HUES48 (cell line): ENCODE data around the gene TNFAIP8L1.

ENCODE experiments used
- H3K27ac ChIP-seq: one replicate; pipeline ENCODE4 v1.7.0; 2013; ENCODE audit warnings: low read depth, low read length, inconsistent platforms
- H3K27me3 ChIP-seq: 2 replicates; pipeline ENCODE4 v1.6.1; 2013; ENCODE audit warnings: mild to moderate bottlenecking, low read length; ENCODE audit not compliant: control insufficient read depth, insufficient read depth
- H3K36me3 ChIP-seq: 2 replicates; pipeline ENCODE4 v1.6.1; 2013; ENCODE audit warnings: low read length; ENCODE audit not compliant: control insufficient read depth, insufficient read depth
- H3K4me1 ChIP-seq: 2 replicates; pipeline ENCODE4 v1.6.1; 2013; ENCODE audit warnings: mild to moderate bottlenecking, low read length; ENCODE audit not compliant: control insufficient read depth, insufficient read depth
- H3K4me3 ChIP-seq: 2 replicates; pipeline ENCODE4 v1.5.1; 2013; ENCODE audit warnings: mild to moderate bottlenecking, low read depth, low read length
- H3K9ac ChIP-seq: 2 replicates; pipeline ENCODE4 v1.6.1; 2013; ENCODE audit warnings: mild to moderate bottlenecking, low read depth, low read length, moderate library complexity
- H3K9me3 ChIP-seq: 2 replicates; pipeline ENCODE4 v1.6.1; 2013; ENCODE audit warnings: low read length; ENCODE audit not compliant: control insufficient read depth, insufficient read depth

TNFAIP8L1 gene

GRCh38 chr19:4597975-4598671 is 41.2 kb upstream of the TNFAIP8L1 start:
- H3K9ac ChIP-seq = no peak overlapping the region
- H3K4me3 ChIP-seq = peak overlapping the region; percentile 74
- H3K27ac ChIP-seq = no peak overlapping the region
- no peaks in the 10 kb centered on the region for H3K4me1 ChIP-seq
- H3K36me3 ChIP-seq = no peaks in the 10 kb centered on the region
- H3K9me3 ChIP-seq = no peaks in the 10 kb centered on the region
- H3K27me3 ChIP-seq = peaks cover 8% of the 10 kb centered on the region

GRCh38 chr19:4598712-4599111 is 40.6 kb upstream of the TNFAIP8L1 start:
- H3K9me3 ChIP-seq = no peaks in the 10 kb centered on the region
- no peaks in the 10 kb centered on the region for H3K36me3 ChIP-seq
- no peak overlapping the region for H3K9ac ChIP-seq
- H3K27ac ChIP-seq = no peak overlapping the region
- H3K4me3 ChIP-seq = peak overlapping the region; percentile 74
- H3K4me1 ChIP-seq = no peaks in the 10 kb centered on the region
- peaks cover 8% of the 10 kb centered on the region for H3K27me3 ChIP-seq

- Histone ChIP-seq H3K27ac (no peak overlapping the region), H3K36me3 (no peaks in the 10 kb centered on the region), H3K9ac (no peak overlapping the region), H3K4me1 (no peaks in the 10 kb centered on the region), H3K4me3 (no peak overlapping the region), H3K27me3 (peaks cover 8% of the 10 kb centered on the region), H3K9me3 (no peaks in the 10 kb centered on the region)
Measured at GRCh38 chr19:4600082-4600481, 39.2 kb upstream of the TNFAIP8L1 start.

GRCh38 chr19:4600893-4601292 is 38.4 kb upstream of the TNFAIP8L1 start:
- Histone ChIP-seq H3K9me3 (no peaks in the 10 kb centered on the region), H3K27ac (no peak overlapping the region), H3K4me1 (no peaks in the 10 kb centered on the region), H3K4me3 (no peak overlapping the region), H3K36me3 (no peaks in the 10 kb centered on the region), H3K27me3 (peaks cover 8% of the 10 kb centered on the region), H3K9ac (no peak overlapping the region)

- Histone ChIP-seq H3K9ac (no peak overlapping the region), H3K36me3 (no peaks in the 10 kb centered on the region), H3K4me3 (no peak overlapping the region), H3K9me3 (no peaks in the 10 kb centered on the region), H3K27ac (no peak overlapping the region), H3K27me3 (peaks cover 8% of the 10 kb centered on the region), H3K4me1 (no peaks in the 10 kb centered on the region)
Measured at GRCh38 chr19:4602173-4602788, 37.0 kb upstream of the TNFAIP8L1 start.

- Histone ChIP-seq H3K4me1 (no peaks in the 10 kb centered on the region), H3K4me3 (no peak overlapping the region), H3K9me3 (no peaks in the 10 kb centered on the region), H3K9ac (no peak overlapping the region), H3K36me3 (no peaks in the 10 kb centered on the region), H3K27me3 (peaks cover 8% of the 10 kb centered on the region), H3K27ac (no peak overlapping the region)
Measured at GRCh38 chr19:4602915-4603314, 36.4 kb upstream of the TNFAIP8L1 start.

GRCh38 chr19:4604912-4605311 is 34.4 kb upstream of the TNFAIP8L1 start:
- H3K9me3 ChIP-seq = no peaks in the 10 kb centered on the region
- no peaks in the 10 kb centered on the region for H3K27me3 ChIP-seq
- H3K36me3 ChIP-seq = no peaks in the 10 kb centered on the region
- no peak overlapping the region for H3K9ac ChIP-seq
- H3K4me1 ChIP-seq = no peaks in the 10 kb centered on the region
- no peak overlapping the region for H3K27ac ChIP-seq
- no peak overlapping the region for H3K4me3 ChIP-seq

- Histone ChIP-seq H3K9me3 (no peaks in the 10 kb centered on the region), H3K9ac (no peak overlapping the region), H3K4me1 (peaks cover 3% of the 10 kb centered on the region; the same call in 1 of the 2 replicates), H3K36me3 (no peaks in the 10 kb centered on the region), H3K4me3 (no peak overlapping the region), H3K27me3 (no peaks in the 10 kb centered on the region), H3K27ac (no peak overlapping the region)
Measured at GRCh38 chr19:4606181-4606580, 33.1 kb upstream of the TNFAIP8L1 start.

GRCh38 chr19:4606921-4607678 is 32.2 kb upstream of the TNFAIP8L1 start:
- H3K27me3 ChIP-seq = no peaks in the 10 kb centered on the region
- no peak overlapping the region for H3K9ac ChIP-seq
- no peaks in the 10 kb centered on the region for H3K36me3 ChIP-seq
- peaks cover 3% of the 10 kb centered on the region; the same call in 1 of the 2 replicates for H3K4me1 ChIP-seq
- H3K9me3 ChIP-seq = no peaks in the 10 kb centered on the region
- peak overlapping the region; percentile 44 for H3K4me3 ChIP-seq
- H3K27ac ChIP-seq = no peak overlapping the region

- peaks cover 3% of the 10 kb centered on the region; the same call in 1 of the 2 replicates for H3K4me1 ChIP-seq
- H3K27me3 ChIP-seq = no peaks in the 10 kb centered on the region
- no peaks in the 10 kb centered on the region for H3K36me3 ChIP-seq
- H3K4me3 ChIP-seq = no peak overlapping the region
- H3K27ac ChIP-seq = no peak overlapping the region
- no peak overlapping the region for H3K9ac ChIP-seq
- no peaks in the 10 kb centered on the region for H3K9me3 ChIP-seq
Measured at GRCh38 chr19:4609878-4610511, 29.3 kb upstream of the TNFAIP8L1 start.
